SJCRH30 (cell line): ENCODE results near the gene LILRA6. TPM values are rescaled to one million over a fixed set of nuclear protein-coding genes. Genes with fewer than 3 reads are reported as not detected.
"Not testable (repeated sequence)": the region's sequence is repeated elsewhere in the genome, so short reads cannot be mapped to it uniquely, and the experiment has no call there.

Source experiments
- DNase-seq, 2 experiments: peaks; one replicate each; pipeline ENCODE4 v3.0.0-alpha.2; 2015 to 2020
- H3K27ac ChIP-seq: fragments of 250-450 bp; sonication (Bioruptor Pico); 2 replicates; pipeline ENCODE4 v1.5.1; 2020; ENCODE audit warnings: mild to moderate bottlenecking, moderate library complexity
- H3K27me3 ChIP-seq: fragments of 250-450 bp; sonication (Bioruptor Pico); 2 replicates; pipeline ENCODE4 v1.5.1; 2020; ENCODE audit warnings: mild to moderate bottlenecking, moderate library complexity
- H3K36me3 ChIP-seq: fragments of 250-450 bp; sonication (Bioruptor Pico); 2 replicates; pipeline ENCODE4 v1.5.1; 2020; ENCODE audit warnings: mild to moderate bottlenecking, moderate library complexity
- H3K4me1 ChIP-seq: fragments of 250-450 bp; sonication (Bioruptor Pico); 2 replicates; pipeline ENCODE4 v1.5.1; 2020; ENCODE audit warnings: mild to moderate bottlenecking, moderate library complexity
- H3K4me3 ChIP-seq: fragments of 250-450 bp; sonication (Bioruptor Pico); 2 replicates; pipeline ENCODE4 v1.5.1; 2020; ENCODE audit warnings: mild to moderate bottlenecking, moderate library complexity
- H3K9me3 ChIP-seq: fragments of 250-450 bp; sonication (Bioruptor Pico); replicated peaks from 2 replicates; pipeline ENCODE4 v1.5.1; 2020; ENCODE audit warnings: mild to moderate bottlenecking, moderate library complexity
- total RNA-seq: library from RNA; depleted of rRNA; stranded (reverse); fragments of >200 nt; shearing (Covaris generic); gene quantifications from 2 replicates; pipeline ENCODE4 v1.2.3, GENCODE V29; 2014; rRNA removed

LILRA6 gene
- not detected in 2 replicates for total RNA-seq

GRCh38 chr19:54242646-54243045, at the start of gene LILRA6:
TSS of gene LILRA6 (minus strand) at chr19:54242790.
- H3K9me3 ChIP-seq, H3K27me3 ChIP-seq, H3K27ac ChIP-seq, H3K4me1 ChIP-seq, H3K4me3 ChIP-seq, DNase-seq, H3K36me3 ChIP-seq: not testable (repeated sequence)

GRCh38 chr19:54289160-54289559, 46.6 kb upstream of the LILRA6 start:
- H3K27me3 ChIP-seq: not testable (repeated sequence)

GRCh38 chr19:54287456-54287855, 44.9 kb upstream of the LILRA6 start:
- Histone ChIP-seq H3K27ac (no peak overlapping the region), H3K9me3 (no peaks in the 10 kb centered on the region), H3K4me1 (no peaks in the 10 kb centered on the region), H3K36me3 (no peaks in the 10 kb centered on the region), H3K27me3 (peaks cover 5% of the 10 kb centered on the region; the same call in 1 of the 2 replicates), H3K4me3 (no peak overlapping the region)
- no peak for DNase-seq

More at GRCh38 chr19:54289160-54289559, 46.6 kb upstream of the LILRA6 start:
- H3K4me1 ChIP-seq, H3K27ac ChIP-seq, H3K36me3 ChIP-seq, H3K4me3 ChIP-seq, H3K9me3 ChIP-seq, DNase-seq: not testable (repeated sequence)

- not testable (repeated sequence) for H3K27ac ChIP-seq, H3K9me3 ChIP-seq, H3K27me3 ChIP-seq, H3K36me3 ChIP-seq, H3K4me3 ChIP-seq, DNase-seq, H3K4me1 ChIP-seq
These were observed 43.7 kb upstream of the LILRA6 start for GRCh38 chr19:54286283-54286682.

- H3K4me3 ChIP-seq, H3K4me1 ChIP-seq, DNase-seq, H3K27me3 ChIP-seq, H3K27ac ChIP-seq, H3K9me3 ChIP-seq, H3K36me3 ChIP-seq: not testable (repeated sequence)
These were observed 43.0 kb upstream of the LILRA6 start for GRCh38 chr19:54285427-54286056.

GRCh38 chr19:54282686-54283470, 40.3 kb upstream of the LILRA6 start:
- Histone ChIP-seq H3K27ac (no peak overlapping the region), H3K27me3 (peaks cover 8% of the 10 kb centered on the region; the same call in 1 of the 2 replicates), H3K4me1 (no peaks in the 10 kb centered on the region), H3K36me3 (no peaks in the 10 kb centered on the region), H3K4me3 (no peak overlapping the region), H3K9me3 (no peaks in the 10 kb centered on the region)
- no peak for DNase-seq

GRCh38 chr19:54281729-54282075, 39.1 kb upstream of the LILRA6 start:
- H3K4me3 ChIP-seq, H3K36me3 ChIP-seq, H3K9me3 ChIP-seq, DNase-seq, H3K27me3 ChIP-seq, H3K27ac ChIP-seq, H3K4me1 ChIP-seq: not testable (repeated sequence)

GRCh38 chr19:54281007-54281728, 38.6 kb upstream of the LILRA6 start, which contains the start of gene LILRB2:
TSS of gene LILRB2 (minus strand) at chr19:54281110. CDS start at chr19:54280496, 614 bp downstream.
- no peak within 1 kb of the TSS for H3K4me3 ChIP-seq
- H3K9me3 ChIP-seq: no peaks in the 10 kb centered on the region
- no peaks in the 10 kb centered on the region for H3K36me3 ChIP-seq
- H3K4me1 ChIP-seq: no peaks in the 10 kb centered on the region
- peaks cover 8% of the 10 kb centered on the region; the same call in 1 of the 2 replicates for H3K27me3 ChIP-seq
- H3K27ac ChIP-seq: no peak within 1 kb of the TSS
- no peak for DNase-seq

GRCh38 chr19:54280441-54280840, 37.9 kb upstream of the LILRA6 start:
- not testable (repeated sequence) for H3K27me3 ChIP-seq, H3K4me3 ChIP-seq, H3K4me1 ChIP-seq, H3K36me3 ChIP-seq, DNase-seq, H3K27ac ChIP-seq, H3K9me3 ChIP-seq

GRCh38 chr19:54280025-54280424, 37.4 kb upstream of the LILRA6 start:
- not testable (repeated sequence) for H3K4me1 ChIP-seq, H3K9me3 ChIP-seq, H3K27me3 ChIP-seq, H3K4me3 ChIP-seq, H3K27ac ChIP-seq, DNase-seq, H3K36me3 ChIP-seq

- H3K36me3 ChIP-seq: no peaks in the 10 kb centered on the region
- H3K4me1 ChIP-seq: no peaks in the 10 kb centered on the region
- H3K27me3 ChIP-seq: peaks cover 8% of the 10 kb centered on the region; the same call in 1 of the 2 replicates
- no peaks in the 10 kb centered on the region for H3K9me3 ChIP-seq
- H3K4me3 ChIP-seq: no peak overlapping the region
- DNase-seq: no peak
- no peak overlapping the region for H3K27ac ChIP-seq
These were observed 36.9 kb upstream of the LILRA6 start for GRCh38 chr19:54279406-54279962.

GRCh38 chr19:54278571-54279195, 36.1 kb upstream of the LILRA6 start:
- not testable (repeated sequence) for H3K27me3 ChIP-seq, H3K4me1 ChIP-seq, H3K27ac ChIP-seq, DNase-seq, H3K36me3 ChIP-seq, H3K4me3 ChIP-seq, H3K9me3 ChIP-seq

- not testable (repeated sequence) for DNase-seq, H3K9me3 ChIP-seq, H3K27ac ChIP-seq, H3K27me3 ChIP-seq, H3K36me3 ChIP-seq, H3K4me3 ChIP-seq, H3K4me1 ChIP-seq
These were observed 35.5 kb upstream of the LILRA6 start for GRCh38 chr19:54278056-54278455.

- H3K4me1 ChIP-seq, H3K27me3 ChIP-seq: not testable (repeated sequence)
These were observed 34.6 kb upstream of the LILRA6 start for GRCh38 chr19:54277111-54277615.

More at GRCh38 chr19:54277111-54277615, 34.6 kb upstream of the LILRA6 start:
- H3K4me3 ChIP-seq, DNase-seq, H3K9me3 ChIP-seq, H3K27ac ChIP-seq, H3K36me3 ChIP-seq: not testable (repeated sequence)
